ENCODE results near the gene KLHL42.
A peak's percentile ranks its signal among the peaks of the same experiment; 100 is the strongest.

The KLHL42 gene

DNA sequence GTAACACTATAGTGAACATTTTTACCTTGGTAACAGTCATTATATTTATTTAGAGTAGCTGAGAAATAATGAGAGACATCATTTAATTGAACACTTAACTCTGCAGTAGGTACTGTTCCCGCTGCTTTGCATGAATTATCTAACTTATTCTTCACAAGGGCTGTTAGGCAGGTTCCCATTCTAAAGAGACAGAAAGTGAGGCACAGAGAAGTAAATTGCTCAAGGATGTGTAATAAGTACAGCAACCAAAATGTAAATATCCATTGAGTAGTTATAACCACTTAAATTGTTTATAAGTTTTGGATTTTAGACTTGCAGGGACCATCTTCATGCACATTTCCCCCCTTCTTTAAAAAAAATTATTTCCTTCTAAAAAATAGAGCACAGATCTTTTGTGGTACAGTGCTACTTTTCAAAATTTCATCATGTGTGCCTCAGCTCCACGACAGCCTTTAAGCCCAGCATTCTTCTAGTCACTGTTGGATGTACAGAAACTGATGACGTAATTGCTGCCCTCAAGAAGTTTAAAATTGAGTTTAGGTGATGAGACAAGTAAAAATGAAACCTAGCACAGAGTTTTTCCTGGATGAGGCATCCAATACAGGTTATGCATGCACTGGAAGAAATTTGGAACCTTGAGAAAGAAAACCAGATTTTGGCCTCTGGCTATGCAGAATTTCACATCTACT lies 6.0 kb downstream of the KLHL42 start:
- Histone ChIP-seq H3K4me2 (ENCODE audit: low read length) (peak overlapping the region; percentile 34), H3K4me3 (ENCODE audit: low read length) (no peak overlapping the region), H3K27me3 (ENCODE audit: control insufficient read depth, insufficient read depth, low read length) (no peaks in the 10 kb centered on the region), H3K9me3 (replicated peaks; ENCODE audit: low read length) (no peaks in the 10 kb centered on the region), H3K36me3 (ENCODE audit: insufficient read depth, low read length) (peaks cover 11% of the 10 kb centered on the region), H3K9ac (ENCODE audit: low read depth, low read length) (no peak overlapping the region), H3K4me1 (ENCODE audit: control insufficient read depth, insufficient read depth, low read length) (peaks cover 30% of the 10 kb centered on the region)

DNA sequence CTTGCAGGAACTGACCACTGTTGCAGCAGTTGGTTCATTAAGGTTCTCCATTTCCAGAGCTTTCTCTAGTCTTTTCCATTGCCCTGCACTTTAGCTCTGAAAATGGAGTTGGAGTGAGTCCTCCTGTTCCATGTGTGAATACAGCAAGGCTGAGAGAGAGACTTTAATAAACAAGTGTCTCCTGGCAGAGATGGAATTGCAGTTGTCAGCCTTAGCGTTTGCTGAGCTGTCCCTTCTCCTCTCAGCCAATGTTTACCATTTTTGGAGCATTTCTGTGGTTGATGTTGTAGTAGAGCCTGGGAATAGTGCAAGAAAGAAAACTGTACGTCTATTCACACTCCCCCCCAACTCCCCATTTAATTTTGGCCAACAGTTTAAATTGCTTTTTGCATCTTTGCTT lies 7.5 kb downstream of the KLHL42 start:
- H3K4me3 ChIP-seq (ENCODE audit: low read length): no peak overlapping the region
- H3K4me2 ChIP-seq (ENCODE audit: low read length): no peak overlapping the region
- no peaks in the 10 kb centered on the region for H3K9me3 ChIP-seq (replicated peaks; ENCODE audit: low read length)
- peaks cover 15% of the 10 kb centered on the region for H3K4me1 ChIP-seq (ENCODE audit: control insufficient read depth, insufficient read depth, low read length)
- H3K27me3 ChIP-seq (ENCODE audit: control insufficient read depth, insufficient read depth, low read length): no peaks in the 10 kb centered on the region
- H3K9ac ChIP-seq (ENCODE audit: low read depth, low read length): no peak overlapping the region
- H3K36me3 ChIP-seq (ENCODE audit: insufficient read depth, low read length): peaks cover 14% of the 10 kb centered on the region

DNA sequence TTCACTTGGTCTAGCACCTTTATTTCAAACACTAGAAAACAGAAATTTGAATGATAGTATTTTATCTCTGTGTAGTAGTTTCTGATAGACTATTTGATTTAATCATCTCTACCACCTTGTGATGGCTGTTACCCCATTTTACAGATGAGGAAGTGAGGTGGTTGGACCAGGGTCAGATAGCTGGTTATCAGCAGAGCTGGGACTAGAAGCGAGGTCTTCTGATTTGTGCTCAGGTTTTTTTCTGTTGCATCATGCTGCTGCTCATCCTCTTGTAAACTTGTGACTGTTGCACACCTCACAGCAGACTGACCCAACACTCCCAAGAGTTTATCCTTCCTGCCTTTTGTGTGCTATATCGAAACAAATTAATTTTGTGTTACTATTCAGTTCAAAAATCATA lies 10.1 kb downstream of the KLHL42 start:
- no peak overlapping the region for H3K4me2 ChIP-seq (ENCODE audit: low read length)
- no peaks in the 10 kb centered on the region for H3K27me3 ChIP-seq (ENCODE audit: control insufficient read depth, insufficient read depth, low read length)
- peaks cover 31% of the 10 kb centered on the region for H3K36me3 ChIP-seq (ENCODE audit: insufficient read depth, low read length)
- H3K4me1 ChIP-seq (ENCODE audit: control insufficient read depth, insufficient read depth, low read length): peaks cover 14% of the 10 kb centered on the region
- no peak overlapping the region for H3K4me3 ChIP-seq (ENCODE audit: low read length)
- no peaks in the 10 kb centered on the region for H3K9me3 ChIP-seq (replicated peaks; ENCODE audit: low read length)
- no peak overlapping the region for H3K9ac ChIP-seq (ENCODE audit: low read depth, low read length)

DNA sequence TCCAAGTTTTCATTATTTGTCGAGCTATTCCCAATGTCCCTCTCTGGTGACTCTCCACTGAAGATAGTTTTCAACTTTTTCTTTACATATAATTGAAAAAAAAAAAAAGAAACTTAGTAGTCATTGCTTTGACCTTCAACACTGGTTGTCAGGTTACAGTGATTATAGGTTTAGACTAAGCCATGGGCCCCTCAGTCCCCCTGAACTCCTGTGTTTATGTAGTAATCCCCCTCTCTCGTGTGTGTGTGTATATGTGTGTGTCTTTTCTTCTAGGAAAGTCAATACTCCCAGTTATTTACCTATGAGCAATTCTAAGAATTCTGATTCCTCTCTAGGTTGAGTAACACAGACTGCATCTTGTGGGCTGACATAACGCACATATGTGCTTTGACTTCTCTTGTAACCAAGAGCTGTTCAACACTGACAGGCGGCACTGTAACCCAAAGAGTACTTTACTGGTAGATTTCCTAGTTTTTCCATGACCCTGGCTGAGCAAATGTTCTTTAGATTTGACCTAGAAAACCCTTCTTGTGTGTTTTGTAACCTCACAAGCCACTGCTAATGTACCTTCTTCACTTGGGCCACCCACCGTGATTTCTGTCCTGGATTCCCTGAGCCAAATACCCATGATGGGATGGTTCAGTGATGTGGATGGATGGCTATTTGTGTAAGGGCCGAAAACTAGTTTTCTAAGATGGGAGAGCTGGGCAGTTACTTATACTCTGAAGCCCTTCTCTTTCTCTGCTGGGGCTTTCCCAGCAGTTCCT lies 15.0 kb downstream of the KLHL42 start:
- H3K4me3 ChIP-seq (ENCODE audit: low read length): no peak overlapping the region
- H3K27me3 ChIP-seq (ENCODE audit: control insufficient read depth, insufficient read depth, low read length): no peaks in the 10 kb centered on the region
- H3K9me3 ChIP-seq (replicated peaks; ENCODE audit: low read length): no peaks in the 10 kb centered on the region
- H3K4me2 ChIP-seq (ENCODE audit: low read length): no peak overlapping the region
- H3K4me1 ChIP-seq (ENCODE audit: control insufficient read depth, insufficient read depth, low read length): no peaks in the 10 kb centered on the region
- peaks cover 70% of the 10 kb centered on the region for H3K36me3 ChIP-seq (ENCODE audit: insufficient read depth, low read length)
- no peak overlapping the region for H3K9ac ChIP-seq (ENCODE audit: low read depth, low read length)

DNA sequence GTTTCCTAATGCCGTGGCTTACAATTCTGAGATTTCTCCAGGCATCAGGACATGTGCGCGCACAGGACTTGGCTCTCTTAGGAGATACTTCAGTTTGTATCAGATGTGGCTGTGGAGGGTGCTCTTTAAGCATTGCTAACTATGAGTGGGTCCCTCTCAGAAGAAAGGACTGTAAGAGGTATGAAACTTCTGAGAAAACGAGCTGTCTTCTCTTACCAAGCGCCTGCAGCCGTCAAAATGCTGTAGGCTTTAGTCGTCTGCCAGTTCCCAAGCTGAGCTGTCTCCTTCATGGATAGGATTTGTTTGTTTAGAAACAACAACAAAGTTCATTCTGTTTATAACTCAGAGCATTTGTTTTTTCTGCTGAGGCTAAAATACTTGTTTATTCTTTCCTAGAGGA lies 16.1 kb downstream of the KLHL42 start:
- H3K9ac ChIP-seq (ENCODE audit: low read depth, low read length): no peak overlapping the region
- no peaks in the 10 kb centered on the region for H3K27me3 ChIP-seq (ENCODE audit: control insufficient read depth, insufficient read depth, low read length)
- H3K4me1 ChIP-seq (ENCODE audit: control insufficient read depth, insufficient read depth, low read length): no peaks in the 10 kb centered on the region
- H3K4me2 ChIP-seq (ENCODE audit: low read length): no peak overlapping the region
- H3K36me3 ChIP-seq (ENCODE audit: insufficient read depth, low read length): peaks cover 70% of the 10 kb centered on the region
- no peaks in the 10 kb centered on the region for H3K9me3 ChIP-seq (replicated peaks; ENCODE audit: low read length)
- no peak overlapping the region for H3K4me3 ChIP-seq (ENCODE audit: low read length)

DNA sequence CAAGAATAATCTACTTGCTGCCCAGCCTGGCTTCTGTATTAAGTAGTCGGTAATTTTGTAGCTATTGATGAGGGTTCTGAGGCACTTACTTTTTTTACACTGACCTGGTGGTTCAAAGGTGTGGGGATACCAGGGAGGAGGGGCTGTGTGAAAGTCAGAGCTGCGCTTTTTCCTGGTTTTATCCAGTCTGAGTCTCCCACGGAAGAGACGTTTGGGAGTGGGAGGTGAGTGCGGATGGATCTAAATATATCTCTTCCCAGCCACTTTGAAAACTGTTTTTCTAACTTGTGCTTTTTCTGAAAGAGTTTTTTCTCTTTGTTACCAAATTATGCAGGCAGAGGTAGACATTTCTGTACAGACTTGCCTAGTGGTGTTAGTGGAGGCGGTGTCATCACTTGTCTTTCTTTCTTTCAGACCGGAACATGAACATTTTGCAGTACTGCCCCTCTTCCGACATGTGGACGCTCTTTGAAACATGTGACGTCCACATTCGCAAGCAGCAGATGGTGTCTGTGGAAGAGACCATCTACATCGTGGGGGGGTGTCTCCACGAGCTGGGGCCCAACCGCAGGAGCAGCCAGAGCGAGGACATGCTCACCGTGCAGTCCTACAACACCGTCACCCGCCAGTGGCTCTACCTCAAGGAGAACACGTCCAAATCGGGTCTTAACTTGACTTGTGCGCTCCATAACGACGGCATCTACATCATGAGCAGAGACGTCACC lies 17.4 kb downstream of the KLHL42 start:
- Histone ChIP-seq H3K9me3 (replicated peaks; ENCODE audit: low read length) (no peaks in the 10 kb centered on the region), H3K4me1 (ENCODE audit: control insufficient read depth, insufficient read depth, low read length) (no peaks in the 10 kb centered on the region), H3K9ac (ENCODE audit: low read depth, low read length) (no peak overlapping the region), H3K36me3 (ENCODE audit: insufficient read depth, low read length) (peaks cover 64% of the 10 kb centered on the region), H3K4me3 (ENCODE audit: low read length) (no peak overlapping the region), H3K27me3 (ENCODE audit: control insufficient read depth, insufficient read depth, low read length) (no peaks in the 10 kb centered on the region), H3K4me2 (ENCODE audit: low read length) (no peak overlapping the region)

DNA sequence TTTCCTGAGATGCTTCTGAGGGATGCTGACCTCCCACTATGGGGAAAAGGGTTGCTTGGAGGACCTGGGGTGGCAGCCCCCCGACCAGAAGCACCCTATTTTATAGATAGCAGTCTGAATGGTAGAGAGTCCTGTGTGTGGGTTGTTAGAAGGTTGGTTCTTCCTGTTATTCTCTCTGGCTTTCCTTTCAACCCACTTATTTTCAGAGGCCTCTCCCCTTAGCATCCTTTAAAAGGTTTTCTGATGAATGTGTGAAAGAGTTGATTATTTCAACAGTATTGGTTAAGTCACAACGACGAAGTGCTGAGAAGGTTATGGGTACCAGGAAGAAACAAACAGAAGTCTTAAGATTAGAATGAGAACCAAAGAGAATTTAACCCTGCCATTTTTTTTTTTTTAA lies 20.8 kb downstream of the KLHL42 start:
- Histone ChIP-seq H3K27me3 (ENCODE audit: control insufficient read depth, insufficient read depth, low read length) (no peaks in the 10 kb centered on the region), H3K36me3 (ENCODE audit: insufficient read depth, low read length) (peaks cover 43% of the 10 kb centered on the region), H3K4me2 (ENCODE audit: low read length) (no peak overlapping the region), H3K4me3 (ENCODE audit: low read length) (no peak overlapping the region), H3K9me3 (replicated peaks; ENCODE audit: low read length) (no peaks in the 10 kb centered on the region), H3K4me1 (ENCODE audit: control insufficient read depth, insufficient read depth, low read length) (no peaks in the 10 kb centered on the region), H3K9ac (ENCODE audit: low read depth, low read length) (no peak overlapping the region)

DNA sequence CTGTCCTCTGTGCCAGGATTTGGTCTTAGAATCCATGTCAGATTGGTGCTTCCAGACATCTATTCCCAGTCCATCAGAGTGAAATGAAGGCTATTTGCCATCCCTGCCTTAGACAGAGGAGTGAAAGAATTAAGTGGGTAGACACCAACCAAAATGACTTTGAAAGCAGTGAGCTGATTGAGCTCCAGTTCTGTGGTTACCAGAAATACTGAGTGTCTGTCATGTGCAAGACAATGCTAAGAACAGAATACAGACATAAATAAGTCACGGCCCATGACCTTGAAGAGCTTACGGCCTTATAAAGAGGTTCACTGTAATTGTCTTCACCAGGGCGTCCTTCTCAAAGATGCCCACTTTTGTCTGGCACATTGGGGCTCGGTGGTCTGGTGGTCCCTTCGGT lies 21.6 kb downstream of the KLHL42 start:
- no peak overlapping the region for H3K4me2 ChIP-seq (ENCODE audit: low read length)
- H3K4me1 ChIP-seq (ENCODE audit: control insufficient read depth, insufficient read depth, low read length): no peaks in the 10 kb centered on the region
- peaks cover 35% of the 10 kb centered on the region for H3K36me3 ChIP-seq (ENCODE audit: insufficient read depth, low read length)
- no peaks in the 10 kb centered on the region for H3K27me3 ChIP-seq (ENCODE audit: control insufficient read depth, insufficient read depth, low read length)
- H3K9ac ChIP-seq (ENCODE audit: low read depth, low read length): no peak overlapping the region
- H3K9me3 ChIP-seq (replicated peaks; ENCODE audit: low read length): no peaks in the 10 kb centered on the region
- H3K4me3 ChIP-seq (ENCODE audit: low read length): no peak overlapping the region

DNA sequence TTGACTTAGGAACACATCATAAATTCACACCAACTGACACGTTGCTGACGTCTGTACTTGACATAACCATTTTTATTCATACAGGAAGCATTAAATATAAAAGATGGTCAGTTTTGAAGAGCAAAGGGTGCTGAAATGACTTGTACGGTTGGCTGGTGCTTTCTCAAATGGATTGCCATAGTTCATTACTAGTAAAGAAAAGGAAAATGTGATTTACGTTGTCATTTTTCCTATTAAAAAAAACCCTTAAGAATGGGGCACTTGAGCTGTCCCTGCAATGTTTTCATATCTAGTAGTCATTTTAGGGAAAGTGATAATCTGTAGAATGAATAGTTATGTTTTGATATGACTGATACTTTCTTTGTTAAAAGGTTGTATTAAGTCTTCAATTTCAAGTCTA lies 22.5 kb downstream of the KLHL42 start:
- H3K36me3 ChIP-seq (ENCODE audit: insufficient read depth, low read length): peaks cover 26% of the 10 kb centered on the region
- H3K4me1 ChIP-seq (ENCODE audit: control insufficient read depth, insufficient read depth, low read length): no peaks in the 10 kb centered on the region
- no peak overlapping the region for H3K4me2 ChIP-seq (ENCODE audit: low read length)
- H3K4me3 ChIP-seq (ENCODE audit: low read length): no peak overlapping the region
- H3K9ac ChIP-seq (ENCODE audit: low read depth, low read length): no peak overlapping the region
- H3K27me3 ChIP-seq (ENCODE audit: control insufficient read depth, insufficient read depth, low read length): no peaks in the 10 kb centered on the region
- no peaks in the 10 kb centered on the region for H3K9me3 ChIP-seq (replicated peaks; ENCODE audit: low read length)

DNA sequence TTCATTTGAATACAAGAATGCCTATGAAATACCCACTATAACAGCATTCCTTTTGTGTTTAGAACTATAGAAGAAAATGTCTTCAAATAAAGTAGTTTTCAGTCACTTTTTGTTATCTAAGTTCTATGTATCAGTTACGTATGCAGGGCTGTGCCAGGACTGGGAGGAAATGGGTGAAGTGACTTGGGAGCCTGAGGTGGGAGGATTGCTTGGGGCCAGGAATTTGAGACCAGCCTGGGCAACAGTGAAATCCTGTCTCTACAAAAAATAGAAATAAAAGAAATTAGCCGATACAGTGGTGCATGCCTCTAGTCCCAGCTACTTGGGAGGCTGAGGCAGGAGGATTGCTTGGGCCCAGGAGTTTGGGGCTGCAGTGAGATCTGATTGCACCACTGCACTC lies 22.9 kb downstream of the KLHL42 start:
- Histone ChIP-seq H3K4me2 (ENCODE audit: low read length) (no peak overlapping the region), H3K4me1 (ENCODE audit: control insufficient read depth, insufficient read depth, low read length) (no peaks in the 10 kb centered on the region), H3K4me3 (ENCODE audit: low read length) (no peak overlapping the region), H3K27me3 (ENCODE audit: control insufficient read depth, insufficient read depth, low read length) (no peaks in the 10 kb centered on the region), H3K36me3 (ENCODE audit: insufficient read depth, low read length) (peaks cover 22% of the 10 kb centered on the region), H3K9me3 (replicated peaks; ENCODE audit: low read length) (no peaks in the 10 kb centered on the region), H3K9ac (ENCODE audit: low read depth, low read length) (no peak overlapping the region)

DNA sequence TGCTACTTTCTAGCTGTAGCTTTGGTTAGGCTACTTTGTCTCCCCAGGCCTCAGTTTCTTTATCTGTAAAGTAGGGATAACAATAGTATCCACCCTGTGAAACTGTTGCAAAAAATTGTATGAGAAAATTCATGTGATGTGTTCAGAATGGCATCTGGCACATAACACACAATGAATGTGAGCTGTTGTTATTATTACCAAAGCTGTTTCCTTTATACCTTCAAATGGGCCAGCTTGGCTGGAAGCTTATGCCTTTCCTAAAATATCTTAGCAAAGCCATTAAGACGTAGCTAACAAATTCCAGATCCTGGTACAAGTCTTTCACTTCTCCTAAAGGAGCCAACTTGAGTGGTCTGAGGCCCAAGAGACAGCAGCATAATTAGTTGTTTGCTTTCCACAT lies 25.2 kb downstream of the KLHL42 start:
- Histone ChIP-seq H3K27me3 (ENCODE audit: control insufficient read depth, insufficient read depth, low read length) (no peaks in the 10 kb centered on the region), H3K4me2 (ENCODE audit: low read length) (no peak overlapping the region), H3K9ac (ENCODE audit: low read depth, low read length) (no peak overlapping the region), H3K4me3 (ENCODE audit: low read length) (no peak overlapping the region), H3K36me3 (ENCODE audit: insufficient read depth, low read length) (peaks cover 3% of the 10 kb centered on the region), H3K9me3 (replicated peaks; ENCODE audit: low read length) (no peaks in the 10 kb centered on the region), H3K4me1 (ENCODE audit: control insufficient read depth, insufficient read depth, low read length) (no peaks in the 10 kb centered on the region)
